Upper lobe of right lung (tissue), 1 donor: ENCODE data around the gene CHPT1. TPM values are rescaled to one million over a fixed set of nuclear protein-coding genes. Genes with fewer than 3 reads are reported as not detected.

Experiments
- ATAC-seq: fragments of 200-7000 bp; cut with Tn5 transposase; one replicate; pipeline ENCODE4 v1.9.1; 2020; ENCODE audit warnings: mild to moderate bottlenecking, moderate library complexity
- DNase-seq: peaks from one replicate; pipeline ENCODE4 v3.0.0-alpha.2; 2020
- H3K27ac ChIP-seq: fragments of 200-600 bp; one replicate; pipeline ENCODE4 v1.8.0; 2022
- H3K27me3 ChIP-seq: fragments of 200-600 bp; one replicate; pipeline ENCODE4 v1.8.0; 2022; ENCODE audit warnings: mild to moderate bottlenecking
- H3K36me3 ChIP-seq: fragments of 200-600 bp; one replicate; pipeline ENCODE4 v1.8.0; 2022
- H3K4me1 ChIP-seq: fragments of 200-600 bp; one replicate; pipeline ENCODE4 v1.8.0; 2022
- H3K4me3 ChIP-seq: fragments of 200-600 bp; one replicate; pipeline ENCODE4 v1.8.0; 2022; ENCODE audit warnings: mild to moderate bottlenecking
- H3K9me3 ChIP-seq: fragments of 200-600 bp; one replicate; pipeline ENCODE4 v1.8.0; 2022
- CTCF ChIP-seq: fragments of 200-600 bp; IDR thresholded peaks from one replicate; pipeline ENCODE4 v1.8.0; 2022; ENCODE audit warnings: antibody characterized with exemption
- intact Hi-C: fragments of 100-400 bp; cut with DNase I; formaldehyde crosslinking; loops from one replicate; pipeline ENCODE4 v1.11.0; 2022
- total RNA-seq: library from RNA; stranded (reverse); fragmentation: NEBNext Ultra II Directional; extraction: Animal tissue kit (Norgen Biotek cat#: 25700); gene quantifications from one replicate; pipeline ENCODE4 v1.2.1, GENCODE V29; 2021
- donor health status: DM: no; HTN: yes; CAD: no; lungs with severe emphysema.

The CHPT1 gene
- total RNA-seq, 1 donor from 2014 or later: 71.4 TPM

DNA sequence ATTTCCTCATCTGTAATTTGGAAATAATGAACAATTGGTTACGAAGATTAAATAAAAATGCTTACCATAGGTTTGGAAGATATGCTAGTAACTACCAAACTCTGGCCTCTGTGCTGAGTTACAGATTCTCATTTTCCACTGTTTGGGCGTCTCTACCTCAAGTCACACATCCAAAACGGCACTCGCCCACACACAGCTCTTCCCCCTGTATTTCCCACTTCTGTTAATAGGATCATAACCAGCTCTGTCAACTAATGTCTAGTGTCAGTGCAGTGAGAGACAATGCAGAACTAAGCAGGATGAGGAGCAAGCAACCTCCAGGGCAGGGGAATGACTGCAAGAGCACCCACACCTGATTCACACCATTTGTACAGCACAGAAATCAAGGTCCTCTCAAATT, 52.7 kb downstream of the CHPT1 start:
- DNase-seq (no peak), ATAC-seq (peak; percentile 33)
- Histone ChIP-seq H3K9me3 (no peaks in the 10 kb centered on the region), H3K27me3 (no peaks in the 10 kb centered on the region), H3K36me3 (peaks cover 83% of the 10 kb centered on the region), H3K27ac (no peak overlapping the region), H3K4me1 (no peaks in the 10 kb centered on the region), H3K4me3 (no peak overlapping the region)
- intact Hi-C loops: no loop called here
- TF ChIP-seq CTCF: no peak

GRCh38 chr12:101759396-101760047, 62.1 kb downstream of the CHPT1 start:
- ATAC-seq: peak; percentile 56

DNA sequence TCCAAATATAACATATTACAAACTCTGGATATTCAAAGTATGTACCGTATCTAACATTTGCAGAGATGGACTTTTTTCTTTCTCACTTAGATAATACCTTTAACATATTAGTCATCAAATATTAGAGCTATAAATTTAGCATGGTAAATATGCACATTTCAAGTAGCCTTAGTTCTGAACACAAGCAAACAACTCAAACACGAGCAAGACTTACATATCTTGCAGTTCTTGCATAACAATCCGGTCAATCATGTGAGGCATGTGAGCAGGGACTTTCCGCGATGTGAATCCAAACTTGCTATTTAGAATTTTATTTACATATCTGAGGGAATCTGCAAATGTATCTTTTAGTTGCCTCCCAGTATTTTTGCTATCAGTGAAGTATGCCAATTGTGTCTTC, 63.9 kb downstream of the CHPT1 start:
- TF ChIP-seq CTCF: no peak
- no peaks in the 10 kb centered on the region for H3K9me3 ChIP-seq
- ATAC-seq (peak; percentile 20), DNase-seq (no peak)
- intact Hi-C loops: no loop called here
- no peaks in the 10 kb centered on the region for H3K27me3 ChIP-seq
- peaks cover 22% of the 10 kb centered on the region for H3K4me1 ChIP-seq
- H3K4me3 ChIP-seq: no peak overlapping the region
- peaks cover 67% of the 10 kb centered on the region for H3K36me3 ChIP-seq
- no peak overlapping the region for H3K27ac ChIP-seq

More at GRCh38 chr12:101759396-101760047, 62.1 kb downstream of the CHPT1 start:
- Histone ChIP-seq H3K4me3 (no peak overlapping the region), H3K36me3 (peaks cover 69% of the 10 kb centered on the region), H3K27ac (no peak overlapping the region), H3K4me1 (peaks cover 21% of the 10 kb centered on the region), H3K9me3 (no peaks in the 10 kb centered on the region), H3K27me3 (no peaks in the 10 kb centered on the region)
- intact Hi-C loops: no loop called here
- TF ChIP-seq CTCF: peak; percentile 79
- no peak for DNase-seq

GRCh38 chr12:101761781-101762180, 64.3 kb downstream of the CHPT1 start:
- Histone ChIP-seq H3K9me3 (no peaks in the 10 kb centered on the region), H3K4me3 (no peak overlapping the region), H3K27ac (no peak overlapping the region), H3K4me1 (peaks cover 22% of the 10 kb centered on the region), H3K36me3 (peaks cover 67% of the 10 kb centered on the region), H3K27me3 (no peaks in the 10 kb centered on the region)
- ATAC-seq: no peak
- intact Hi-C loops: no loop called here
- no peak for TF ChIP-seq CTCF
- DNase-seq: no peak

GRCh38 chr12:101763246-101763931, 65.9 kb downstream of the CHPT1 start:
- TF ChIP-seq CTCF: no peak
- H3K36me3 ChIP-seq: peaks cover 65% of the 10 kb centered on the region
- DNase-seq (no peak), ATAC-seq (peak; percentile 93)
- H3K9me3 ChIP-seq: no peaks in the 10 kb centered on the region
- peaks cover 22% of the 10 kb centered on the region for H3K4me1 ChIP-seq
- intact Hi-C loops: no loop called here
- no peak overlapping the region for H3K4me3 ChIP-seq
- peak overlapping the region; percentile 0 for H3K27ac ChIP-seq
- no peaks in the 10 kb centered on the region for H3K27me3 ChIP-seq
